ENCODE measurements around the gene SRGAP3.

Gene SRGAP3

GRCh38 chr3:9007213-9007612 lies 242.2 kb downstream of the SRGAP3 start:
- DNase-seq = no peak

- no peak for DNase-seq
Observed at GRCh38 chr3:9000041-9000440, 249.4 kb downstream of the SRGAP3 start.

- no peak for DNase-seq
Observed at GRCh38 chr3:8997151-8997550, 252.3 kb downstream of the SRGAP3 start.

GRCh38 chr3:8996681-8997121 lies 252.7 kb downstream of the SRGAP3 start:
- DNase-seq = no peak

GRCh38 chr3:8996216-8996615 lies 253.2 kb downstream of the SRGAP3 start:
- DNase-seq = no peak

GRCh38 chr3:8994226-8994625 lies 255.2 kb downstream of the SRGAP3 start:
- DNase-seq = no peak

GRCh38 chr3:8993331-8993730 lies 256.1 kb downstream of the SRGAP3 start:
- DNase-seq = no peak

GRCh38 chr3:8992854-8993253 lies 256.6 kb downstream of the SRGAP3 start:
- DNase-seq = no peak

GRCh38 chr3:8992199-8992598 lies 257.2 kb downstream of the SRGAP3 start:
- DNase-seq = no peak

- no peak for DNase-seq
Observed at GRCh38 chr3:8990266-8991215, 258.9 kb downstream of the SRGAP3 start.

GRCh38 chr3:8988791-8989558 lies 260.5 kb downstream of the SRGAP3 start:
- no peak for DNase-seq

GRCh38 chr3:8988384-8988655 lies 261.1 kb downstream of the SRGAP3 start:
- no peak for DNase-seq

GRCh38 chr3:8987645-8988383 lies 261.6 kb downstream of the SRGAP3 start:
- peak; percentile 98 for DNase-seq

- DNase-seq = no peak
Observed at GRCh38 chr3:8987226-8987625, 262.2 kb downstream of the SRGAP3 start.

- no peak for DNase-seq
Observed at GRCh38 chr3:8986741-8987140, 262.7 kb downstream of the SRGAP3 start.

GRCh38 chr3:8985876-8986275 lies 263.6 kb downstream of the SRGAP3 start:
- no peak for DNase-seq

GRCh38 chr3:8985411-8985831 lies 264.0 kb downstream of the SRGAP3 start:
- no peak for DNase-seq

GRCh38 chr3:8984526-8984925 lies 264.9 kb downstream of the SRGAP3 start:
- no peak for DNase-seq

GRCh38 chr3:8984081-8984480 lies 265.4 kb downstream of the SRGAP3 start:
- DNase-seq = no peak

- DNase-seq = no peak
Observed at GRCh38 chr3:8983591-8983990, 265.9 kb downstream of the SRGAP3 start.

- no peak for DNase-seq
Observed at GRCh38 chr3:8983026-8983425, 266.4 kb downstream of the SRGAP3 start.

- no peak for DNase-seq
Observed at GRCh38 chr3:8982509-8982908, 266.9 kb downstream of the SRGAP3 start.

- DNase-seq = no peak
Observed at GRCh38 chr3:8981700-8982099, 267.7 kb downstream of the SRGAP3 start.
